Medulla oblongata (tissue), 1 donor: Measurements from ENCODE around the gene ANO8.
"Not testable (repeated sequence)": the region's sequence is repeated elsewhere in the genome, so short reads cannot be mapped to it uniquely, and the experiment has no call there.

ENCODE experiments used
- DNase-seq: peaks from one replicate; pipeline ENCODE4 v3.0.0-alpha.2; 2015; ENCODE audit errors: extremely low spot score

The ANO8 gene

GRCh38 chr19:17334414-17335409, at the start of gene ANO8:
ANO8 (minus strand) TSS chr19:17334855; CDS start chr19:17334670, 185 bp downstream.
- DNase-seq: peak; percentile 97

DNA sequence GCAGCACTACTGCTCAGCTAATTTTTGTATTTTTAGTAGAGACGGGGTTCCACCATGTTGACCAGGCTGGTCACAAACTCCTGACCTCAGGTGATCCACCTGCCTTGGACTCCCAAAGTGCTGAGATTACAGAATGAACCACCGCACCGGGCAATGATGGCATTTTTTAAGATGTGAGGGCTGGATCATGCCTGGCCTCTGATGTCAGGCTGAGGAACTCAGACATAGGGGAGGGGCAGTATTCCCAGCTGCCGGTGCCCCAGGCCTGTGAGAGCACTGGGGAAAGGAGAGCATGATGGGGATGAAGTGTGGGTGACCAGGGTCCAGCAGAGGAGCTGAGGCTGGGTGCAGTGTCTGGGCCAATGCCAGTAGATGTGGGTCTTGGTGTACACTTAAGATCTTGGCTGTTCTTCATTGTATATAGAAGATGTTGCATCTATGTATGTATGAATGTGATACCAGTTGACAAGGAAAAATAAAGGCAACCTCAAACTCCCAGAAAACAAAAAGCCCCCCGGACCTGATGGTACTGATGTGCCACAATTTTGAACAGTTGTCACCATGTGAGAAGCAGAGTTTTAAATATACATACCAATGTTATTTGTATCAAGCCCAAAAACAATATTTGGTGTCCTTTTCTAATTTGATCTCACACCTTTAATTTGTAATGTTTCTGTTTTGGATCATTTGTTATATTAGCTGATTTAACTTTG, 45.9 kb upstream of the ANO8 start:
- DNase-seq: no peak

GRCh38 chr19:17379221-17379631, 44.6 kb upstream of the ANO8 start:
- DNase-seq: no peak

DNA sequence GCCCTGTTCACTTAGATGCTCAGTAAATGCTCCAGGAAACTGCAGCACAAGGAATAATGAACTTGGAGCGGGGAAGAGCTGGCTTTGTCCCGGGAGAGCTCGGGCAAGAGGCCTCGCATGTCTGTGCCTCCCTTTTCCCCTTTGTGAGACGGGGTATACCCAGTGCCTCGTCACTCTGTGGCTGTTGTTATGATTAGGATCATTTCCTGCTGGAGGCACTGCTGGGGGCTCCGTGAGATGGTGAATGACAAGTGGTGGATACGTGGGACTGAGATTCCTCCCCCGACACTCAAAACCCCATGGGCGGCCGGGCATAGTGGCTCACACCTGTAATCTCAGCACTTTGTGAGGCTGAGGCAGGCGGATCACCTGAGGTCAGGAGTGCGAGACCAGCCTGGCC, 43.6 kb upstream of the ANO8 start:
- DNase-seq: no peak

- no peak for DNase-seq
Observed at GRCh38 chr19:17376935-17377600, 42.4 kb upstream of the ANO8 start, which contains the start of gene PLVAP. PLVAP (minus strand) TSS chr19:17377342; CDS start chr19:17377288, 54 bp downstream.

- peak; percentile 77 for DNase-seq
Observed at GRCh38 chr19:17370026-17370587, 35.5 kb upstream of the ANO8 start.

- DNase-seq: no peak
Observed at GRCh38 chr19:17365361-17365760, 30.7 kb upstream of the ANO8 start.

DNA sequence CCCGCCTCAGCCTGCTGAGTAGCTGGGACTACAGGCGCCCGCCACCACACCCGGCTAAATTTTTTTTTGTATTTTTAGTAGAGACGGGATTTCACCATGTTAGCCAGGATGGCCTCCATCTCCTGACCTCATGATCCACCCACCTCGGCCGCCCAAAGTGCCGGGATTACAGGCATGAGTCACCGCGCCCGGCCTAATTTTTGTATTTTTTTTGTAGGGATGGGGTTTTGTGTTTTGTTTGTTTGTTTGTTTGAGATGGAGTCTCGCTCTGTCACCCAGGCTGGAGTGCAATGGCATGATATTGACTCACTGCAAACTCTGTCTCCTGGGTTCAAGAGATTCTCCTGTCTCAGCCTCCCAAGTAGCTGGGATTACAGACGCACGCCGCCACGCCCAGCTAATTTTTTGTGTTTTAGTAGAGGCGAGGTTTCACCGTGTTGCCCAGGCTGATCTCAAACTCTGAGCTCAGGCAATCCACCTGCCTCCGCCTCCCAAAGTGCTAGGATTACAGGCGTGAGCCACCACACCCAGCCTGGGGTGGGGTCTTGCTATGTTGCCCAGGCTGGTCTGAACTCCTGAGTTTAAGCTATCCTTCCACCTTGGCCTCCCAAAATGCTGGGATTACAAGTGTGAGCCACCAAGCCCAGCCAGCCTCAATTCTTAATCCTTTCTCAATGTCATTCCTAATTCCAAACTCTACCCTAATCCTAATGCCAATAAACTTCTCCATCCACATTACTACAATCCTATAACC, 29.4 kb upstream of the ANO8 start:
- DNase-seq: not testable (repeated sequence)

DNA sequence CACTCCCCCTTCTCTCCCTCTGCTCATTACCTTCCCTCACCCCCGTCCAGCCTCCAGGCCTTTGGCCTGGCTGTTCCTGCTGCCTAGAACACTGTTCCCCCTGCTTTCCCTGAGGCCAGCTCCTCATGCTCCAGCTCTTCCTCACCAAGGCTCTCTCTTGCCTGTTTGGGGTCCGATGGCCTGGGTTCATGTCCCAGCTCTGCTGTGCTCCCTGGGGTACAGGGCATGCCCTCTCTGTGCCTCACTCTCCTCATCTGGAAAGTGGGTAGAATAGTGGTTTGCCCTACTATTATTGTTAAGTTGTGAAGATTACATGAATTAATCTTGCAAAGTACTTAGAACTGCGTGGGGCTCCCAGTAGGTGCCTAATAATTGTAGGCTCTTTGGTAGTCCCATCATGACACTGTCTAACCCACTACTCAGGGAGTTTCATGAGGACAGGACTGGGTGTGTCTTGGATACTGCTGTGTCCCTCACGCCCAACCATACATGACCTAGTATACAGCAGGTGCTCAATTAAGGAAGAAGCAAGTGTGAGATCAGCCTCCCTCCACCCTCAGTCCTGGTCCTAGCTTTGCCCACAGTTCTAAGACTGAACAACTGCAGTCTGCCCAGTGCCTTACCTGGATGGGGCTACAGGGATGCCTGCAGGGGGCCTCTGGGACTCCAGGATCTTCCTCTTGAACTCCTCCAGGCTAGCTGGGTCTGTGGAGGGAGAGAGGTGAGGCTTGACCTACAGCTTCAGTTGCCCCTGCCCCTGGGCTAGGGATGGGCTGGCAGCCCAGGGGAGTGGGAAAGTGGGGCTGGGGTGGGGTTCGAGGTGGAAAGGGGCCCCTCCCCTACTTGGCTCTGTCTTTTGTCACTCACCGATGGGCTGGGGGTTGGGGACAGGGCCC, 25.5 kb upstream of the ANO8 start:
- DNase-seq: no peak

DNA sequence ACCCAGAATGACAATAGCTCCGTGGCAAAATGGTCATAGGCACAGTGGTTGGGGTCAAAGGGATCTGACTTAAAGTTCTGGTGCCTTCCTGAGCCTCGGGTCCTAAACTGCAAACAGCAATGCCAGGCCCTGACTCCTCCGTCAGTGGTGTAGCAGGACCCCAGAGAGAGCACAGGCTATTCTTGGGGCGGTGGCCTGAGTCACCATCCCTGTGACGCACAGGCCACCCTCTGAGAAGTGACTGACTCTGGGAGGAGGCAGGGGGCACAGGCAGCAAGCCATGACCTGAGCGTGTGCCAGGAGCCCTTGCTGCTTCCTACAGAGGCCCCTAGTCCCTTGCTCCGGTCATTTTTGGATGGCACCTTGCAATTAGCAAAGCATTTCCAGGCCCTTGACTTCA, 23.7 kb upstream of the ANO8 start:
- DNase-seq: no peak

GRCh38 chr19:17357724-17358123, 23.1 kb upstream of the ANO8 start:
- DNase-seq: no peak

DNA sequence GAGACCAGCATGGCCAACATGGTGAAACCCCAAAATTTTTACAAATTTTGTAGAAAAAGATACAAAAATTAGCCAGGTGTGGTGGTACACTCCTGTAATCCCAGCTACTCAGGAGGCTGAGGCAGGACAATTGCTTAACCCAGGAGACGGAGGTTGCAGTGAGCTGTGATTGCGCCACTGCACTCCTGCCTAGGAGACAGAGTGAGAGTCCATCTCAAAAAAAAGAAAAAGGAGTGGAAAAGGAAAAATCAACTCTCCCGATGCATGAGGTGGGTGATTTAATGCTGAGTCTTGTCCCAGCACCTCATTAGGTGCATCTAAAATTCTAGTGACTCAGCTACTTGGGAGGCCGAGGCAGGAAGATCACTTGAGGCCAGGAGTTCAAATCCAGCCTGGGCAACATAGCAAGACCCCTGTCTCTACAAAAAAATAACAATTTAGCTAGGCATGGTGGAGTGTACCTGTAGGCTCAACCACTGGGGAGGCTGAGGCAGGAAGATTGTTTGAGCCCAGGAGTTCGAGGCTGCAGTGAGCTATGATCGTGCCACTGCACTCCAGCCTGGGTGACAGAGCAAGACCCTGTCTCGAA, 22.5 kb upstream of the ANO8 start:
- no peak for DNase-seq

DNA sequence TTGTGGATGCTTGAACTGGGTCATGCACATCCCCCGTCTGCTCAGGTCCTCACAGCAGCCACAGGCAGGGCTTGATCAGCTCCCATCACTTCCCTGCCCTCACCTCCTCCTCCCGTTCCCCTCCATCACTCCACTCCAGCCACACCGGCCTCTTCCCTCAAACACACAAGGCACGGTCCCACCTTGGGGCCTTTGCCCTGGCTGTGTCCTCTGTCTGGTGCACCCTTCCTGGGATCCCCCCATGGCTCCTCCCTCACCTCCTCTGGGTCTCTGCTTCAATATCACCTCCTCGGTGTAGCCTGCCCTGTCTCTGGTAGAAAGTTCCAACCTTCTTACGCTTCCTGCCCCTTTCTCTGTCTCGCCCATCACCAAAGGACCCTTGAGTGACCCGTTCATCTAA, 18.7 kb upstream of the ANO8 start:
- no peak for DNase-seq

GRCh38 chr19:17352608-17353280, 18.1 kb upstream of the ANO8 start:
- no peak for DNase-seq

- DNase-seq: no peak
Observed at GRCh38 chr19:17351815-17352435, 17.3 kb upstream of the ANO8 start.

DNA sequence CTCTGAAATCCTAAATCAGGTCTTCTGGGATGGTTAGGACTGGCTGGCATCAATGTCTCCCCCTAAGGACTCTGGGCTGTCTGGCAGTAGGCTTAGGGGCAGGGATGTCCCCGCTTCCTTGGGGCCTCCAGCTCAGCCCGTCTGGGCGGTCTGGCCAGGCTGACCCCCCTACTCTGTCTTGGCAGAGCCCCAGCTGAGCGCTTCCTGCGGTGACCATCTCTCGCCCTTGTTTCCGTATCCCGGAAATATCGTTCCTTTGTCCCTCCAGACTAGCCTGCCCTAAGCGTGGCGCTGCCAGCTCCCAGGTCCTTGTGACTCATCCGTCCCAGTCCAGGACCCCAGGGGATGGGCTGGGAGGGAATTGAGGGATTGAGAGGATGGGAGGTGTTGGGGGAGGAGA, 14.0 kb upstream of the ANO8 start:
- peak; percentile 25 for DNase-seq

- DNase-seq: no peak
Observed at GRCh38 chr19:17347877-17348276, 13.2 kb upstream of the ANO8 start.

DNA sequence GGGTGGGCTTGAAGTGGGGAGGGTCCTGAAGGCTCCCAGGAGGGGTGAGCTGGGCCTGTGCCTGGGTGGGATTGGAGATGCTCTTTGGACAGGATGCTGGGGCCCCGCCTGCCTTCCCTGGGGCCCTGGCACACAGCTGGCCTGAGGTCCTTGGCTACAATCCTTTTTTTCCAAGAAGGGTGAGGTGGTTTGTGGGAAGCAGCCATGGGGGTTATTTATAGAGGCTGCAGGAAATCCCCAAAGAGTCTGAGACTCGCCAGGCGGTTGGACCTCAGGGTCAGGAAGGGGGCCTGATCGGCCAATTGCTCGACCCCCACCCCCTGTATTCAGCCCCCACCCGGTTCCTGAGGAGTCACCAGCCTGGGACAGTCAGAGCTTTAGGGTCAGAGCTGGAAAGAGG, 12.7 kb upstream of the ANO8 start:
- DNase-seq: no peak
